Pancreas (tissue), 10 donors: Measurements from ENCODE around the gene FILIP1L. TPM values are rescaled to one million over a fixed set of nuclear protein-coding genes. Genes with fewer than 3 reads are reported as not detected.

Source experiments
- ATAC-seq, 4 donors: fragments of 200-7000 bp; cut with Tn5 transposase; one replicate each; pipeline versions ENCODE4 v1.8.0 to v1.9.1; 2020; ENCODE audit warnings: mild to moderate bottlenecking in 4 of 4, moderate library complexity in 4 of 4
- DNase-seq, 6 donors: peaks; one replicate each; pipeline ENCODE4 v3.0.0-alpha.2; 2020
- FAIRE-seq: peaks from 2 replicates; lab custom pipeline; 2012; peaks lifted over from hg19 to GRCh38; lab: Jason Lieb, UNC
- H3K27ac ChIP-seq, 4 donors: fragments of 200-600 bp; sonication (generic); 1 replicate in 3 of 4; 2 replicates in 1 of 4; pipeline versions ENCODE4 v1.5.0 to v1.8.0; 2020
- H3K27me3 ChIP-seq, 4 donors: fragments of 200-600 bp; one replicate each; pipeline ENCODE4 v1.8.0; 2021
- H3K36me3 ChIP-seq, 3 donors: fragments of 200-600 bp; sonication (generic) in 1 of 3; one replicate each; pipeline versions ENCODE4 v1.5.0 to v1.8.0; 2020 to 2021
- H3K4me1 ChIP-seq, 3 donors: fragments of 200-600 bp; one replicate each; pipeline ENCODE4 v1.8.0; 2021
- H3K4me3 ChIP-seq, 4 donors: fragments of 200-600 bp; sonication (generic) in 2 of 4; one replicate each; pipeline versions ENCODE4 v1.5.0 to v1.8.0; 2020 to 2021
- H3K9me3 ChIP-seq, 4 donors: fragments of 200-600 bp; one replicate each; pipeline ENCODE4 v1.8.0; 2021
- CTCF ChIP-seq, 4 donors: fragments of 200-600 bp; sonication (generic) in 3 of 4; IDR thresholded peaks; one replicate each; pipeline versions ENCODE4 v1.5.0 to v1.8.0; 2021; ENCODE audit warnings: antibody characterized with exemption in 4 of 4
- WGBS, 2 donors: extraction: QIAGEN DNeasy Blood & Tissue Kit; methylation state at CpG; one replicate each; pipeline ENCODE4 v1.1.7; 2013; 5-methylcytosine and 5-hydroxymethylcytosine counted together
- intact Hi-C, 3 donors: fragments of 100-400 bp; cut with DNase I; formaldehyde crosslinking; loops; one replicate each; pipeline versions ENCODE4 v1.11.1 to v1.14.2; 2022
- polyA plus RNA-seq, 2 donors: library from polyadenylated mRNA; stranded (reverse); fragments of 200-250 nt; gene quantifications; one replicate each; pipeline ENCODE4 v1.2.3, GENCODE V29; 2013
- total RNA-seq, 6 donors: library from RNA; stranded (reverse); fragmentation: NEBNext Ultra II Directional in 4 of 6; extraction: Animal tissue kit (Norgen Biotek cat#: 25700) in 4 of 6; gene quantifications; one replicate each; pipeline versions ENCODE4 v1.2.1 to v1.2.4, GENCODE V29; 2021 to 2023
- donor health status: healthy with polysubstance abuse.
- donor health status: DM: no; HTN: no; CAD: no; lungs with moderate emphysema.
- donor health status: DM: no; HTN: no; CAD: no.
- donor health status: control.
- donor health status: control.
- donor health status: Bipolar disorder and iron deficiency.
- donor health status: DM: yes; HTN: yes; CAD: no.
- donor health status: DM: no; HTN: no; CAD: no.
- donor health status: DM: no; HTN: no; CAD: no.
- donor health status: DM: yes; HTN: yes; CAD: no.

FILIP1L gene
- total and polyA plus RNA-seq, 8 donors, result 12.5 to 37.7 (median 15.8) TPM

- WGBS, 2 donors, result 25 to 29% methylated on average over 4 of the region's 4 CpGs
- FAIRE-seq, result no peak
- TF ChIP-seq CTCF (IDR thresholded peaks at IDR 0.05), result no peak
- peak overlapping the region in 3 of 4 donors; percentile 9 to 61 (median 52) for H3K27ac ChIP-seq
- intact Hi-C loops, result no loop called here
- DNase-seq, result peak in 4 of 6 donors; percentile 60 to 75 (median 68)
- H3K36me3 ChIP-seq, result no peaks in the 10 kb centered on the region
- H3K9me3 ChIP-seq, result no peaks in the 10 kb centered on the region
- H3K4me1 ChIP-seq, result peaks cover 5 to 17% (median 17%) of the 10 kb centered on the region in 3 donors
- no peaks in the 10 kb centered on the region for H3K27me3 ChIP-seq
- ATAC-seq, result peak; percentile 86 to 91 (median 90)
- H3K4me3 ChIP-seq, result no peak overlapping the region
Measured at GRCh38 chr3:99925584-99926230, 188.6 kb downstream of the FILIP1L start.

GRCh38 chr3:99923873-99924272 lies 190.4 kb downstream of the FILIP1L start:
- intact Hi-C loops, result no loop called here
- no peaks in the 10 kb centered on the region for H3K27me3 ChIP-seq
- ATAC-seq, result no peak
- no peak for TF ChIP-seq CTCF (IDR thresholded peaks at IDR 0.05)
- FAIRE-seq, result no peak
- no peak for DNase-seq
- no peak overlapping the region for H3K4me3 ChIP-seq
- peaks cover 5 to 26% (median 26%) of the 10 kb centered on the region in 3 donors for H3K4me1 ChIP-seq
- H3K27ac ChIP-seq, result no peak overlapping the region
- no peaks in the 10 kb centered on the region for H3K9me3 ChIP-seq
- H3K36me3 ChIP-seq, result no peaks in the 10 kb centered on the region

- intact Hi-C loops, result no loop called here
- FAIRE-seq (no peak), ATAC-seq (no peak), DNase-seq (no peak)
- Histone ChIP-seq H3K4me3 (no peak overlapping the region), H3K36me3 (no peaks in the 10 kb centered on the region), H3K9me3 (no peaks in the 10 kb centered on the region), H3K27ac (peak overlapping the region in 1 of 4 donors; percentile 77), H3K4me1 (peaks cover 5 to 26% (median 26%) of the 10 kb centered on the region in 3 donors), H3K27me3 (no peaks in the 10 kb centered on the region)
- WGBS, 2 donors, result 82 to 91% methylated on average over 1 of the region's 1 CpG
- TF ChIP-seq CTCF (IDR thresholded peaks at IDR 0.05), result no peak
Measured at GRCh38 chr3:99921986-99922385, 192.3 kb downstream of the FILIP1L start.

- no peak for ATAC-seq
- peak overlapping the region; percentile 9 to 77 (median 58) for H3K27ac ChIP-seq
- FAIRE-seq, result no peak
Measured at GRCh38 chr3:99921377-99921695, 193.0 kb downstream of the FILIP1L start.

More at GRCh38 chr3:99921377-99921695, 193.0 kb downstream of the FILIP1L start:
- Histone ChIP-seq H3K4me3 (no peak overlapping the region), H3K27me3 (no peaks in the 10 kb centered on the region), H3K36me3 (no peaks in the 10 kb centered on the region), H3K4me1 (peaks cover 5 to 26% (median 26%) of the 10 kb centered on the region in 3 donors), H3K9me3 (no peaks in the 10 kb centered on the region)
- intact Hi-C loops, result no loop called here
- TF ChIP-seq CTCF (IDR thresholded peaks at IDR 0.05), result no peak
- DNase-seq, result no peak
- WGBS, 2 donors, result 86 to 88% methylated on average over 1 of the region's 1 CpG
